GM06990 (cell line): ENCODE results near the gene HFE.
A peak's percentile ranks its signal among the peaks of the same experiment; 100 is the strongest.
"Not testable (repeated sequence)": the region's sequence is repeated elsewhere in the genome, so short reads cannot be mapped to it uniquely, and the experiment has no call there.

ENCODE experiments used
- DNase-seq: peaks from one replicate; pipeline ENCODE4 v3.0.0-alpha.2; 2011; ENCODE audit not compliant: insufficient read length; ENCODE audit errors: extremely low read depth
- H3K27me3 ChIP-seq: replicated peaks from 2 replicates; pipeline ENCODE4 v1.6.0; 2011; ENCODE audit warnings: low read length; ENCODE audit not compliant: control insufficient read depth, insufficient read depth
- H3K36me3 ChIP-seq: 2 replicates; pipeline ENCODE4 v1.5.1; 2011; ENCODE audit warnings: low read length; ENCODE audit not compliant: control insufficient read depth, insufficient read depth
- H3K4me3 ChIP-seq: replicated peaks from 2 replicates; pipeline ENCODE4 v1.5.1; 2011; ENCODE audit warnings: low read depth, mild to moderate bottlenecking, control low read depth, low read length
- TF ChIP-seq, protein P1 (sequence below): IDR thresholded peaks from 2 replicates; pipeline ENCODE4 v1.5.1; 2011; ENCODE audit warnings: low read length, control low read depth, mild to moderate bottlenecking, inconsistent platforms; ENCODE audit not compliant: insufficient read depth, poor library complexity, severe bottlenecking

The HFE gene

DNA sequence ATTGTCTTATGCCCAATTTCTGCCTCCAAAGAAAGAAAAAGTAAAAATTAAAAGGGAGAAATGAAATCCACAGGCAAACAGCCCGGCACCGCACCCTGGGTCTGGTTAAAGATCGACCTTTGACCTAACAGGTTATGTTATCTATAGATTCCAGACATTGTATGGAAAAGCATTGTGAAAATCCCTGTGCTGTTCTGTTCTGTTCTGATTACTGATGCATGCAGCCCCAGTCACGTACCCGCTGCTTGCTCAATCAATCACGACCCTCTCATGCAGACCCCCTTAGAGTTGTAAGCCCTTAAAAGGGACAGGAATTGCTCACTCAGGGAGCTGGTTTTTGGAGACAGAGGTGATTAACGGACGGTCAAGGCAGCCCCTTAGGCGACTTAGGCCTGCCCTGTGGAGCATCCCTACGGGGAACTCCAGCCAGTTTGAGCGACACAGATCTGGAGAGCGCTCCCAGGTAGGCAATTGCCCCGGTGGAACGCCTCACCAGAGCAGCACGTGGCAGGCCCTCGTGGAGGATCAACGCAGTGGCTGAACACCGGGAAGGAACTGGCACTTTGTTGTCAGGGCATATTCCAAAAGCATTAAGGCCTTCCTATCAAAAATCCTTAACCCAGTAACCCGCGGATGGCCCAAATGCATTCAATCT lies 12.0 kb upstream of the HFE start:
- Histone ChIP-seq H3K4me3 (no peak overlapping the region), H3K36me3 (no peaks in the 10 kb centered on the region), H3K27me3 (no peaks in the 10 kb centered on the region)
- TF ChIP-seq, protein P1, sequence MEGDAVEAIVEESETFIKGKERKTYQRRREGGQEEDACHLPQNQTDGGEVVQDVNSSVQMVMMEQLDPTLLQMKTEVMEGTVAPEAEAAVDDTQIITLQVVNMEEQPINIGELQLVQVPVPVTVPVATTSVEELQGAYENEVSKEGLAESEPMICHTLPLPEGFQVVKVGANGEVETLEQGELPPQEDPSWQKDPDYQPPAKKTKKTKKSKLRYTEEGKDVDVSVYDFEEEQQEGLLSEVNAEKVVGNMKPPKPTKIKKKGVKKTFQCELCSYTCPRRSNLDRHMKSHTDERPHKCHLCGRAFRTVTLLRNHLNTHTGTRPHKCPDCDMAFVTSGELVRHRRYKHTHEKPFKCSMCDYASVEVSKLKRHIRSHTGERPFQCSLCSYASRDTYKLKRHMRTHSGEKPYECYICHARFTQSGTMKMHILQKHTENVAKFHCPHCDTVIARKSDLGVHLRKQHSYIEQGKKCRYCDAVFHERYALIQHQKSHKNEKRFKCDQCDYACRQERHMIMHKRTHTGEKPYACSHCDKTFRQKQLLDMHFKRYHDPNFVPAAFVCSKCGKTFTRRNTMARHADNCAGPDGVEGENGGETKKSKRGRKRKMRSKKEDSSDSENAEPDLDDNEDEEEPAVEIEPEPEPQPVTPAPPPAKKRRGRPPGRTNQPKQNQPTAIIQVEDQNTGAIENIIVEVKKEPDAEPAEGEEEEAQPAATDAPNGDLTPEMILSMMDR = no peak
- DNase-seq = no peak

DNA sequence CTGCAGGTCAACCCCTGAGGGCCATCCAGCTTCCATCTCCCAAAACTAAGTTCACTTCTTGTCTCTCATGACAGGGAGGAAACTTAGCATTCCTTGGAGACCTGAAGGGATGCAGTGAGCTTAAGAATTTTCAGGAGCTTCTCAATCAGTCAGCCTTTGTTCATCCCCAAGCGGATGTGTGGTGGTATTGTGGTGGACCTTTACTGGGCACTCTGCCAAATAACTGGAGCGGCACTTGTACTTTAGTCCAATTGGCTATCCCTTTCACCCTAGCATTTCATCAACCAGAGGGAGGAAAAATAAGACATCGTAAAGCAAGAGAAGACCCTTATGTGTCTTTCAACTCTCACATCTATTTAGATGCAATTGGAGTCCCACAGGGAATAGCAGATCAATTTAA lies 9.2 kb upstream of the HFE start:
- not testable (repeated sequence) for H3K4me3 ChIP-seq, DNase-seq, H3K27me3 ChIP-seq, H3K36me3 ChIP-seq

DNA sequence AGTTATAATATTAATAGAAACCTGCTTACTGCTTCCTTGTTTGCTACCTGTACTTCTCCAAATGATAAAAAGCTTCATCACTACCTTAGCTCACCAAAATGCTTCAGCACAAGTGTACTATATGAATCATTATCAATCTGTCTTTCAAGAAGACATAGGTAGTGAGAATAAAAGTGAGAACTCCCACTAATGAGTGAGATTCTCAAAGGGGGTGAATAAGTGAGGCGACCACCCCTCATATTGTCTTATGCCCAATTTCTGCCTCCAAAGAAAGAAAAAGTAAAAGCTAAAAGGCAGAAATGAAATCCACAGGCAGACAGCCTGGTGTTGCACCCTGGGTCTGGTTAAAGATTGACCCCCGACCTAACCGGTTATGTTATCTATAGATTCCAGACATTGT lies 6.1 kb upstream of the HFE start:
- not testable (repeated sequence) for H3K36me3 ChIP-seq, DNase-seq, H3K27me3 ChIP-seq, H3K4me3 ChIP-seq

DNA sequence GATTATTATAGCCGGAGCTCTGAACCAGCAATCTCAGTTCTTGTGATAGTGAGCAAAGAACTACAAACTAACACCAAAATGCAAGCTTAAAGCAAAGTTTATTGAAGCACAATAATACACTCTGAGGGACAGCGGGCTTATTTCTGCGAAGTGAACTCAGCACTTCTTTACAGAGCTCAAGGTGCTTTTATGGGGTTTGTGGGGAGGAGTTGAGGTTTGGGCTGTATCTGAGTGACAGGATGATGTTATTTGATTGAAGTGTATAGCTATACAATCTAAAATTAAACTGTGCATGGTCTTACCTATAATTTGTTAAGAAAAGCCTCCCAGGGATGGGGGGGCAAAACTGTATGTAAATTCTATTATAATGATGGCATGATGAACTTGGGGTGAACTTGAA lies 1.0 kb upstream of the HFE start:
- TF ChIP-seq, protein P1 = no peak
- no peak for DNase-seq
- Histone ChIP-seq H3K27me3 (no peaks in the 10 kb centered on the region), H3K4me3 (no peak overlapping the region), H3K36me3 (no peaks in the 10 kb centered on the region; the same call in 1 of the 2 replicates)

DNA sequence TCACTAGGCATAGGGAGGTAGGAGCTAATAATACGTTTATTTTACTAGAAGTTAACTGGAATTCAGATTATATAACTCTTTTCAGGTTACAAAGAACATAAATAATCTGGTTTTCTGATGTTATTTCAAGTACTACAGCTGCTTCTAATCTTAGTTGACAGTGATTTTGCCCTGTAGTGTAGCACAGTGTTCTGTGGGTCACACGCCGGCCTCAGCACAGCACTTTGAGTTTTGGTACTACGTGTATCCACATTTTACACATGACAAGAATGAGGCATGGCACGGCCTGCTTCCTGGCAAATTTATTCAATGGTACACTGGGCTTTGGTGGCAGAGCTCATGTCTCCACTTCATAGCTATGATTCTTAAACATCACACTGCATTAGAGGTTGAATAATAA lies 1.1 kb downstream of the HFE start:
- Histone ChIP-seq H3K36me3 (no peaks in the 10 kb centered on the region; the same call in none of the 2 replicates), H3K4me3 (peak overlapping the region; percentile 70; the same call in 1 of the 2 replicates), H3K27me3 (no peaks in the 10 kb centered on the region)
- TF ChIP-seq, protein P1 = no peak
- no peak for DNase-seq

DNA sequence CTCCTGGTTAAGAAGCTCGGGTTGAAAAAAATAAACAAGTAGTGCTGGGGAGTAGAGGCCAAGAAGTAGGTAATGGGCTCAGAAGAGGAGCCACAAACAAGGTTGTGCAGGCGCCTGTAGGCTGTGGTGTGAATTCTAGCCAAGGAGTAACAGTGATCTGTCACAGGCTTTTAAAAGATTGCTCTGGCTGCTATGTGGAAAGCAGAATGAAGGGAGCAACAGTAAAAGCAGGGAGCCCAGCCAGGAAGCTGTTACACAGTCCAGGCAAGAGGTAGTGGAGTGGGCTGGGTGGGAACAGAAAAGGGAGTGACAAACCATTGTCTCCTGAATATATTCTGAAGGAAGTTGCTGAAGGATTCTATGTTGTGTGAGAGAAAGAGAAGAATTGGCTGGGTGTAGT lies 2.0 kb downstream of the HFE start:
- no peak for DNase-seq
- no peak overlapping the region for H3K4me3 ChIP-seq
- no peaks in the 10 kb centered on the region; the same call in none of the 2 replicates for H3K36me3 ChIP-seq
- TF ChIP-seq, protein P1 = no peak
- no peaks in the 10 kb centered on the region for H3K27me3 ChIP-seq

DNA sequence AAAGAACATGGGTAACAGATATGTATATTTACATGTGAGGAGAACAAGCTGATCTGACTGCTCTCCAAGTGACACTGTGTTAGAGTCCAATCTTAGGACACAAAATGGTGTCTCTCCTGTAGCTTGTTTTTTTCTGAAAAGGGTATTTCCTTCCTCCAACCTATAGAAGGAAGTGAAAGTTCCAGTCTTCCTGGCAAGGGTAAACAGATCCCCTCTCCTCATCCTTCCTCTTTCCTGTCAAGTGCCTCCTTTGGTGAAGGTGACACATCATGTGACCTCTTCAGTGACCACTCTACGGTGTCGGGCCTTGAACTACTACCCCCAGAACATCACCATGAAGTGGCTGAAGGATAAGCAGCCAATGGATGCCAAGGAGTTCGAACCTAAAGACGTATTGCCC lies 5.2 kb downstream of the HFE start:
- H3K36me3 ChIP-seq = no peaks in the 10 kb centered on the region; the same call in none of the 2 replicates
- no peak for DNase-seq
- TF ChIP-seq, protein P1 = no peak
- H3K4me3 ChIP-seq = no peak overlapping the region
- no peaks in the 10 kb centered on the region for H3K27me3 ChIP-seq
